Neuronal stem cell (in vitro differentiated cells): ENCODE measurements around the gene NOL7.

Experiments
- DNase-seq: peaks from one replicate; pipeline ENCODE4 v3.0.0-alpha.2; 2013; ENCODE audit warnings: low spot score
- H2AFZ ChIP-seq: one replicate; pipeline ENCODE4 v1.6.1; 2013; ENCODE audit warnings: mild to moderate bottlenecking, low read length, inconsistent platforms
- H2AK5ac ChIP-seq: 2 replicates; pipeline ENCODE4 v1.6.1; 2013; ENCODE audit warnings: low read depth, mild to moderate bottlenecking, inconsistent platforms, low read length, moderate library complexity, mixed read lengths
- H2BK120ac ChIP-seq: 2 replicates; pipeline ENCODE4 v1.6.1; 2013; ENCODE audit warnings: low read depth, mild to moderate bottlenecking, inconsistent platforms, low read length, moderate library complexity, mixed read lengths
- H2BK12ac ChIP-seq: one replicate; pipeline ENCODE4 v1.6.1; 2013; ENCODE audit warnings: low read length, inconsistent platforms
- H2BK15ac ChIP-seq: 2 replicates; pipeline ENCODE4 v1.6.1; 2013; ENCODE audit warnings: mild to moderate bottlenecking, low read length, inconsistent platforms, mixed read lengths
- H2BK5ac ChIP-seq: one replicate; pipeline ENCODE4 v1.6.1; 2013; ENCODE audit warnings: inconsistent platforms, mild to moderate bottlenecking, low read length, moderate library complexity
- H3K14ac ChIP-seq: one replicate; pipeline ENCODE4 v1.6.1; 2013; ENCODE audit warnings: low read length, inconsistent platforms
- H3K18ac ChIP-seq: 2 replicates; pipeline ENCODE4 v1.6.1; 2013; ENCODE audit warnings: low read length, inconsistent platforms
- H3K23ac ChIP-seq: 2 replicates; pipeline ENCODE4 v1.6.1; 2013; ENCODE audit warnings: low read depth, mild to moderate bottlenecking, mixed read lengths, low read length, inconsistent platforms; ENCODE audit not compliant: poor library complexity
- H3K27ac ChIP-seq: replicated peaks from 3 replicates; pipeline ENCODE4 v1.5.1; 2013; ENCODE audit warnings: low read length, inconsistent platforms
- H3K27me3 ChIP-seq, 3 experiments: 2 replicates each; pipeline ENCODE4 v1.6.1; 2013; ENCODE audit warnings: low read length in 3 of 3, mild to moderate bottlenecking in 2 of 3, inconsistent platforms in 1 of 3, low read depth in 1 of 3, mixed read lengths in 1 of 3, moderate library complexity in 1 of 3; ENCODE audit not compliant: control insufficient read depth in 3 of 3, insufficient read depth in 3 of 3
- H3K36me3 ChIP-seq, 2 donors: replicated peaks in 1 of 2; 2 replicates each; pipeline ENCODE4 v1.6.1; 2013; ENCODE audit warnings: low read length in 2 of 2; ENCODE audit not compliant: control insufficient read depth in 2 of 2, insufficient read depth in 2 of 2
- H3K4ac ChIP-seq: 2 replicates; pipeline ENCODE4 v1.6.1; 2013; ENCODE audit warnings: inconsistent platforms, mild to moderate bottlenecking, low read length, moderate library complexity
- H3K4me1 ChIP-seq, 2 donors: 1 replicate in 1 of 2; 2 replicates in 1 of 2; pipeline ENCODE4 v1.6.1; 2013; ENCODE audit warnings: low read length in 2 of 2, low read depth in 1 of 2; ENCODE audit not compliant: control insufficient read depth in 2 of 2, insufficient read depth in 1 of 2
- H3K4me2 ChIP-seq: one replicate; pipeline ENCODE4 v1.6.1; 2013; ENCODE audit warnings: mild to moderate bottlenecking, low read length, inconsistent platforms; ENCODE audit not compliant: insufficient read depth, poor library complexity, severe bottlenecking
- H3K4me3 ChIP-seq, 2 donors: 2 replicates each; pipeline ENCODE4 v1.5.1; 2013; ENCODE audit warnings: low read length in 2 of 2, mild to moderate bottlenecking in 2 of 2, inconsistent platforms in 1 of 2, moderate library complexity in 1 of 2
- H3K79me1 ChIP-seq: one replicate; pipeline ENCODE4 v1.6.1; 2013; ENCODE audit warnings: low read depth, mild to moderate bottlenecking, inconsistent platforms, low read length, moderate library complexity
- H3K9ac ChIP-seq: one replicate; pipeline ENCODE4 v1.6.1; 2013; ENCODE audit warnings: mild to moderate bottlenecking, low read depth, low read length, inconsistent platforms; ENCODE audit not compliant: poor library complexity
- H3K9me3 ChIP-seq, 2 donors: replicated peaks in 1 of 2; 2 replicates each; pipeline versions ENCODE3 to v1.6.1; 2013; ENCODE audit warnings: low read length in 2 of 2, mild to moderate bottlenecking in 2 of 2, inconsistent platforms in 1 of 2, low read depth in 1 of 2, mixed read lengths in 1 of 2, moderate library complexity in 1 of 2; ENCODE audit not compliant: control insufficient read depth in 2 of 2, insufficient read depth in 1 of 2
- H4K8ac ChIP-seq: one replicate; pipeline ENCODE4 v1.6.1; 2013; ENCODE audit warnings: low read depth, mild to moderate bottlenecking, inconsistent platforms, low read length, moderate library complexity
- H4K91ac ChIP-seq: one replicate; pipeline ENCODE4 v1.6.1; 2013; ENCODE audit warnings: low read length, low read depth, mild to moderate bottlenecking, inconsistent platforms; ENCODE audit not compliant: poor library complexity
- WGBS, 2 donors: extraction: QIAGEN DNeasy Blood & Tissue Kit; methylation state at CpG; one replicate each; pipeline ENCODE4 v1.1.7; 2013; ENCODE audit warnings: missing lambda C conversion rate in 2 of 2, mixed read lengths in 1 of 2; ENCODE audit not compliant: insufficient read length in 2 of 2, insufficient replicate concordance in 1 of 2; ENCODE audit errors: extremely low coverage in 2 of 2; 5-methylcytosine and 5-hydroxymethylcytosine counted together

NOL7 gene

GRCh38 chr6:13615792-13616120 lies 621 bp downstream of the NOL7 start:
- no peak overlapping the region for H2BK15ac ChIP-seq
- peak overlapping the region; percentile 94 to 96 for H3K4me3 ChIP-seq
- peak; percentile 24 for DNase-seq
- peak overlapping the region; percentile 93 for H2BK5ac ChIP-seq
- peaks cover 8 to 12% of the 10 kb centered on the region in 2 donors for H3K4me1 ChIP-seq
- no peaks in the 10 kb centered on the region for H3K9me3 ChIP-seq
- H4K8ac ChIP-seq, result peak overlapping the region; percentile 70
- peak overlapping the region; percentile 93 for H3K18ac ChIP-seq
- H2AK5ac ChIP-seq, result no peak overlapping the region
- no peak overlapping the region for H3K27ac ChIP-seq
- no peak overlapping the region for H3K23ac ChIP-seq
- no peak overlapping the region for H2BK120ac ChIP-seq
- H3K14ac ChIP-seq, result no peak overlapping the region
- peak overlapping the region; percentile 97 for H2AFZ ChIP-seq
- H4K91ac ChIP-seq, result no peak overlapping the region
- no peak overlapping the region for H3K4ac ChIP-seq
- H2BK12ac ChIP-seq, result no peak overlapping the region
- WGBS, 2 donors, result no CpG with 5 or more reads among the region's 14 CpGs
- H3K4me2 ChIP-seq, result peak overlapping the region; percentile 54
- H3K79me1 ChIP-seq, result peaks cover 3% of the 10 kb centered on the region
- H3K36me3 ChIP-seq, result peaks cover 20 to 52% of the 10 kb centered on the region in 2 donors
- H3K9ac ChIP-seq, result no peak overlapping the region
- no peaks in the 10 kb centered on the region for H3K27me3 ChIP-seq

- H3K79me1 ChIP-seq, result peaks cover 3% of the 10 kb centered on the region
- H3K27ac ChIP-seq, result no peak overlapping the region
- H3K9me3 ChIP-seq, result no peaks in the 10 kb centered on the region
- no peak overlapping the region for H2AFZ ChIP-seq
- no peak overlapping the region for H3K23ac ChIP-seq
- no peak overlapping the region for H4K8ac ChIP-seq
- H3K27me3 ChIP-seq, result no peaks in the 10 kb centered on the region
- H3K18ac ChIP-seq, result no peak overlapping the region
- H3K9ac ChIP-seq, result no peak overlapping the region
- H3K36me3 ChIP-seq, result peaks cover 23 to 65% of the 10 kb centered on the region in 2 donors
- H3K14ac ChIP-seq, result no peak overlapping the region
- H3K4me3 ChIP-seq, result no peak overlapping the region
- no peak overlapping the region for H2BK15ac ChIP-seq
- H3K4me1 ChIP-seq, result peaks cover 8 to 12% of the 10 kb centered on the region in 2 donors
- DNase-seq, result no peak
- no peak overlapping the region for H2BK5ac ChIP-seq
- H3K4me2 ChIP-seq, result no peak overlapping the region
- no peak overlapping the region for H2BK12ac ChIP-seq
- no peak overlapping the region for H2BK120ac ChIP-seq
- no peak overlapping the region for H4K91ac ChIP-seq
- no peak overlapping the region for H2AK5ac ChIP-seq
- no CpG with 5 or more reads among the region's 2 CpGs for WGBS, 2 donors
- no peak overlapping the region for H3K4ac ChIP-seq
Measured at GRCh38 chr6:13617066-13617465, 1.9 kb downstream of the NOL7 start.

DNA sequence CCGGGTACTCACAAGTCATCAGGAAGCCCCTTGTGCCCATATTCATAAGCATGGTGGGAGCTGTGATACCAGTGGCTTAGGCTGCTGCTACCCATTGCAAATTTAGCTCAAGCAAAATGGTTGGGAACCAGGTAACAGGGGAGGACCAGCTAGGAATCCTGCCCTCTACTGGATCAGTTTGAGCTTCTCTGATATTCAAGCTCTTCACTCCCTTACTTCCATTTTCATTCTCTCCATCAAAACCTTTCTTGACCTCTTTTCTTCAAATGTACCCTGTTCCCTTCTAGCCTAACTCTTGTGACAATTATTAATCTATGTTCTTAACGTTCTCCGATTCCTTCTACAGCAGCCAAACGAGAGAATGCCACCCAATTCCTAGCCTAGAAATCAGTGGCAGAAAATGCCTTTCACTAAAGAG lies 9.7 kb downstream of the NOL7 start:
- Histone ChIP-seq H3K4me3 (no peak overlapping the region), H4K91ac (no peak overlapping the region), H3K23ac (no peak overlapping the region), H3K4me2 (no peak overlapping the region), H2AK5ac (no peak overlapping the region), H3K79me1 (no peaks in the 10 kb centered on the region), H3K9ac (no peak overlapping the region), H3K4ac (no peak overlapping the region), H3K36me3 (peaks cover 10 to 98% of the 10 kb centered on the region in 2 donors), H2BK120ac (no peak overlapping the region), H2BK5ac (no peak overlapping the region), H3K18ac (no peak overlapping the region), H4K8ac (no peak overlapping the region), H2AFZ (no peak overlapping the region), H3K4me1 (peaks cover 0 to 5% of the 10 kb centered on the region in 2 donors), H2BK12ac (no peak overlapping the region), H3K14ac (no peak overlapping the region), H3K9me3 (no peaks in the 10 kb centered on the region), H3K27ac (no peak overlapping the region), H2BK15ac (no peak overlapping the region), H3K27me3 (no peaks in the 10 kb centered on the region)
- no CpG with 5 or more reads among the region's 4 CpGs for WGBS, 2 donors
- DNase-seq, result no peak

DNA sequence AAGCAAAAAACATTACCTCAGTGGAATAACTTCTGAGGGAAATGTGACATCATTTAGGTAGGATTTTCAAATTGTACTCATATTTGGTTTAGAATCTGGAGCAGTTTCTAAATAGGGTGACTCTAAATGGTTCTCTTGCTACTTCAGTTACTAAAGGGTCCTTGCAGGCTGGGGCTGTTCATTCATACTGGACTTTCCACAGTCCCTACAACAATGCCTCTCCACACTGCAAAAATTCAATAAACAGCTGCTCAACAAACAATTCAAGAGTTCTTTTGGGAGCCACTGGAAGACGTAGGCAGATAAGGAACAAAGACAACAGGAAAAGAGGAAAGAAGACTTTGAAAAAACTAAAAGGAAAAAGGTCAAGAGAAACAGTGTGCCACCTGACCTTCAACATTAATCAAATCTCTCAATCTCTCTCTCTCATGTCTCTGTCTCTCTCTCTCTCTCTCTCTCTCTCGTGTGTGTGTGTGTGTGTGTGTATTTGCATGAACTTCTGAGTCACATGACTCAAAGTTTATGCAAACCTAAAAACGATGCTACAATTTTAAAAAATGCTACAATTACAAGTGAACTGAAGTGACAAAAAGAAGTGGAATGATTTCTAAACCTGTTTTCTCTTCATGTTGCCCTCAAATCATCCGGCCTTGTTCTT lies 14.5 kb downstream of the NOL7 start:
- Histone ChIP-seq H3K14ac (no peak overlapping the region), H2BK12ac (no peak overlapping the region), H3K79me1 (no peaks in the 10 kb centered on the region), H3K4ac (no peak overlapping the region), H3K9me3 (no peaks in the 10 kb centered on the region), H2AK5ac (no peak overlapping the region), H3K27me3 (no peaks in the 10 kb centered on the region), H2BK15ac (no peak overlapping the region), H3K4me1 (peaks cover 0 to 5% of the 10 kb centered on the region in 2 donors), H3K18ac (no peak overlapping the region), H3K4me3 (no peak overlapping the region), H2BK120ac (no peak overlapping the region), H3K23ac (no peak overlapping the region), H2BK5ac (no peak overlapping the region), H4K8ac (no peak overlapping the region), H2AFZ (no peak overlapping the region), H3K9ac (no peak overlapping the region), H3K27ac (no peak overlapping the region), H4K91ac (no peak overlapping the region), H3K36me3 (peaks cover 6 to 94% of the 10 kb centered on the region in 2 donors), H3K4me2 (no peak overlapping the region)
- no peak for DNase-seq
- WGBS, 2 donors, result no CpG with 5 or more reads among the region's 4 CpGs
